MM.1S (cell line): ENCODE data around the gene HMCES.

Experiments
- CTCF ChIP-seq: fragments of 300-600 bp; sonication (generic); IDR thresholded peaks from 2 replicates; pipeline ENCODE4 v1.5.1; 2016; ENCODE audit warnings: antibody characterized with exemption, low read length, mixed read lengths
- EZH2 ChIP-seq: fragments of 300-600 bp; sonication (generic); optimal IDR thresholded peaks from 2 replicates; pipeline ENCODE3; 2017; ENCODE audit warnings: low read depth, mild to moderate bottlenecking, antibody characterized with exemption, low read length, mixed read lengths
- EZH2phosphoT487 ChIP-seq: fragments of 300-600 bp; sonication (generic); IDR thresholded peaks from 2 replicates; pipeline ENCODE4 v1.6.1; 2018; ENCODE audit warnings: antibody characterized with exemption, low read length

GRCh38 chr3:129289201-129289921 lies 10.7 kb downstream of the HMCES start:
- TF ChIP-seq CTCF = no peak
- TF ChIP-seq EZH2phosphoT487 = no peak
- no peak for TF ChIP-seq EZH2
